Measurements from ENCODE around the gene TBC1D19. TPM values are rescaled to one million over a fixed set of nuclear protein-coding genes. Genes with fewer than 3 reads are reported as not detected.

The TBC1D19 gene
- total and polyA plus RNA-seq, 9 of the 15 experiments (the other 6 are each of a cell fraction or from before 2014, with no cell fraction given) = 0.73 to 5.6 (median 3.7) TPM

DNA sequence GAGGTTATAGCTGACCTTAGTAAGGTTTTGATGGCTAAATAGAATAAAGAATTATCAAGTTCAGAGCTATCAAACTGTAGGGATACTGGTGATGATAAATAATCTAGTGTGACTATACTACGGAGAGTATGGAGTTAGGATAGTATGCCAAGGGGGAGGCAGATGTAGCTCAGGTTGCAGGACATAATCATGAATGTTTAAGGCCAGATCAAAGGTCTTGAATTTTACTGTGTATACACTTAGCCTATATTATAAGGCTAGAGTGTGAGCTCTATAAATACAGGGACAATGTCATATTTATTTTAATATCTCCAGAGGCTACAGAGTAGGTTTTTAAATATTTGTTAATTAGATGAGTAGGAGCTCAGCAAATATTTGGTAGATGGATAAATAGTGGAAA is 145.7 kb downstream of the TBC1D19 start:
- Histone ChIP-seq H3K4me1 (replicated peaks in 1 of 2; ENCODE audit: control insufficient read depth in 2 of 2, insufficient read depth in 2 of 2, low read length in 2 of 2) (no peaks in the 10 kb centered on the region), H2AFZ (ENCODE audit: low read depth, low read length) (no peak overlapping the region), H3K36me3 (ENCODE audit: control insufficient read depth, insufficient read depth, low read length) (no peaks in the 10 kb centered on the region), H3K4me3 (no peak overlapping the region), H3K27ac (ENCODE audit: extremely low read depth, low read depth, low read length) (no peak overlapping the region), H3K9ac (ENCODE audit: insufficient read depth in 1 of 2, low read depth in 2 of 2, low read length in 2 of 2) (no peak overlapping the region), H4K20me1 (replicated peaks; ENCODE audit: control insufficient read depth, insufficient read depth, low read length) (no peaks in the 10 kb centered on the region), H3K9me1 (ENCODE audit: control insufficient read depth, insufficient read depth, low read length) (no peaks in the 10 kb centered on the region), H3K9me3 (replicated peaks; ENCODE audit: control insufficient read depth, insufficient read depth, low read depth, low read length) (no peaks in the 10 kb centered on the region), H3K79me2 (ENCODE audit: control insufficient read depth, insufficient read depth, low read length) (no peaks in the 10 kb centered on the region), H3K27me3 (ENCODE audit: control insufficient read depth in 2 of 2, insufficient read depth in 2 of 2, low read length in 2 of 2) (no peaks in the 10 kb centered on the region), H3K4me2 (ENCODE audit: insufficient read depth, low read length) (no peak overlapping the region)
- intact Hi-C loops (cut with micrococcal nuclease) (loop anchor here (5.0 kb wide), 1 partner anchor 647 kb away; no protein-coding TSS in a partner anchor), in situ Hi-C loops (cut with MboI) (no loop called here)
- DNase-seq (ENCODE audit: extremely low read depth in 1 of 4, low spot score in 3 of 4) (no peak), ATAC-seq (no peak), FAIRE-seq (no peak)
- WGBS (ENCODE audit: insufficient coverage, low coverage, missing lambda C conversion rate) = 0% methylated on average over 1 of the region's 1 CpG
- BruUV-seq (replicated peaks) = no TSS peak
- CTCF ChIA-PET (ENCODE audit: low intra/inter-chr PET ratio) = no interaction called here
- POLR2A ChIA-PET = interaction anchor here (1.0 kb wide), 1 partner anchor 38 kb away, joined by 3 read pairs; no protein-coding TSS in a partner anchor
- TF ChIP-seq, protein P1, sequence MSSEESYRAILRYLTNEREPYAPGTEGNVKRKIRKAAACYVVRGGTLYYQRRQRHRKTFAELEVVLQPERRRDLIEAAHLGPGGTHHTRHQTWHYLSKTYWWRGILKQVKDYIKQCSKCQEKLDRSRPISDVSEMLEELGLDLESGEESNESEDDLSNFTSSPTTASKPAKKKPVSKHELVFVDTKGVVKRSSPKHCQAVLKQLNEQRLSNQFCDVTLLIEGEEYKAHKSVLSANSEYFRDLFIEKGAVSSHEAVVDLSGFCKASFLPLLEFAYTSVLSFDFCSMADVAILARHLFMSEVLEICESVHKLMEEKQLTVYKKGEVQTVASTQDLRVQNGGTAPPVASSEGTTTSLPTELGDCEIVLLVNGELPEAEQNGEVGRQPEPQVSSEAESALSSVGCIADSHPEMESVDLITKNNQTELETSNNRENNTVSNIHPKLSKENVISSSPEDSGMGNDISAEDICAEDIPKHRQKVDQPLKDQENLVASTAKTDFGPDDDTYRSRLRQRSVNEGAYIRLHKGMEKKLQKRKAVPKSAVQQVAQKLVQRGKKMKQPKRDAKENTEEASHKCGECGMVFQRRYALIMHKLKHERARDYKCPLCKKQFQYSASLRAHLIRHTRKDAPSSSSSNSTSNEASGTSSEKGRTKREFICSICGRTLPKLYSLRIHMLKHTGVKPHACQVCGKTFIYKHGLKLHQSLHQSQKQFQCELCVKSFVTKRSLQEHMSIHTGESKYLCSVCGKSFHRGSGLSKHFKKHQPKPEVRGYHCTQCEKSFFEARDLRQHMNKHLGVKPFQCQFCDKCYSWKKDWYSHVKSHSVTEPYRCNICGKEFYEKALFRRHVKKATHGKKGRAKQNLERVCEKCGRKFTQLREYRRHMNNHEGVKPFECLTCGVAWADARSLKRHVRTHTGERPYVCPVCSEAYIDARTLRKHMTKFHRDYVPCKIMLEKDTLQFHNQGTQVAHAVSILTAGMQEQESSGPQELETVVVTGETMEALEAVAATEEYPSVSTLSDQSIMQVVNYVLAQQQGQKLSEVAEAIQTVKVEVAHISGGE (CRISPR knock-in tag; IDR thresholded peaks at IDR 0.05) = no peak
- TF ChIP-seq, protein P2, sequence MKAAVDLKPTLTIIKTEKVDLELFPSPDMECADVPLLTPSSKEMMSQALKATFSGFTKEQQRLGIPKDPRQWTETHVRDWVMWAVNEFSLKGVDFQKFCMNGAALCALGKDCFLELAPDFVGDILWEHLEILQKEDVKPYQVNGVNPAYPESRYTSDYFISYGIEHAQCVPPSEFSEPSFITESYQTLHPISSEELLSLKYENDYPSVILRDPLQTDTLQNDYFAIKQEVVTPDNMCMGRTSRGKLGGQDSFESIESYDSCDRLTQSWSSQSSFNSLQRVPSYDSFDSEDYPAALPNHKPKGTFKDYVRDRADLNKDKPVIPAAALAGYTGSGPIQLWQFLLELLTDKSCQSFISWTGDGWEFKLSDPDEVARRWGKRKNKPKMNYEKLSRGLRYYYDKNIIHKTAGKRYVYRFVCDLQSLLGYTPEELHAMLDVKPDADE (conservative IDR thresholded peaks at IDR 0.05; ENCODE audit: control insufficient read depth, low read depth, low read length) = no peak
- TF ChIP-seq PTTG1 (tag; IDR thresholded peaks at IDR 0.05; ENCODE audit: low read depth) = no peak
- TF ChIP-seq ZNF444 (CRISPR knock-in tag; IDR thresholded peaks at IDR 0.05) = no peak
- no peak for TF ChIP-seq BCL6 (CRISPR knock-in tag; IDR thresholded peaks at IDR 0.05)
- TF ChIP-seq ADNP (tag; IDR thresholded peaks at IDR 0.05) = no peak
- TF ChIP-seq RBM14 (IDR thresholded peaks at IDR 0.05; ENCODE audit: borderline replicate concordance, insufficient read depth, low read depth, low read length) = no peak
- TF ChIP-seq FIP1L1 (IDR thresholded peaks at IDR 0.05; ENCODE audit: low read depth, low read length, poor library complexity, severe bottlenecking) = no peak
- no peak for TF ChIP-seq THRAP3 (IDR thresholded peaks at IDR 0.05; ENCODE audit: borderline replicate concordance)
- no peak for TF ChIP-seq RBM39 (optimal IDR thresholded peaks at IDR 0.05; ENCODE audit: low read depth, low read length)
- TF ChIP-seq NR2F6 (CRISPR knock-in tag; IDR thresholded peaks at IDR 0.05) = no peak
- no peak for TF ChIP-seq NFE2L1 (tag; IDR thresholded peaks at IDR 0.05; ENCODE audit: borderline replicate concordance, low read depth)
- no peak for TF ChIP-seq SLC30A9 (CRISPR knock-in tag; IDR thresholded peaks at IDR 0.05)
- TF ChIP-seq XRCC5 (IDR thresholded peaks at IDR 0.05; ENCODE audit: low read depth, low read length) = no peak
- TF ChIP-seq CBX8 (IDR thresholded peaks at IDR 0.05; ENCODE audit: borderline replicate concordance, extremely low read depth, low read depth, low read length, poor library complexity, severe bottlenecking) = no peak
- no peak for TF ChIP-seq ZBED1 (IDR thresholded peaks at IDR 0.05)
- TF ChIP-seq HDAC2 (IDR thresholded peaks at IDR 0.05) = no peak
